ENCODE measurements around the gene RABGAP1L.
"Not testable (repeated sequence)": the region's sequence is repeated elsewhere in the genome, so short reads cannot be mapped to it uniquely, and the experiment has no call there.

RABGAP1L gene

DNA sequence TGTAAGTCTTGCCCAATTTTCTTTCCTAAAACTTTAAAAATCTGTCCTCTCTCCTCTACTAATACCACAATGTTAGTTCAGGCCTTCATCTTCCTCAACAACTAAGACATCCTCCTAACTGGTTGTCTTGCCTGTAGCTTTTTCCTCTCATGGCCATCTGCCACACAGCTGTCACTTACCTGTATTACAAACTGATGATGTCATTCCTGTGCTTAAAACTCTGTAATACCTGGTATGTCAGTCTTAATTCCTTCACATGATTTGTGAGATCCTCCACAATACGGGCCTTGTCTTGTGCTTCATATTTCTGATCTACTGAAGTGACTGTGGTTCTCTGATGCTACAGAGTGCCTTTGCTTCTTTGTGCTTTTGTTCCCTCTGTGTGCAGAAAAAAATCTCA lies 854.1 kb downstream of the RABGAP1L start:
- DNase-seq, result peak; percentile 17

DNA sequence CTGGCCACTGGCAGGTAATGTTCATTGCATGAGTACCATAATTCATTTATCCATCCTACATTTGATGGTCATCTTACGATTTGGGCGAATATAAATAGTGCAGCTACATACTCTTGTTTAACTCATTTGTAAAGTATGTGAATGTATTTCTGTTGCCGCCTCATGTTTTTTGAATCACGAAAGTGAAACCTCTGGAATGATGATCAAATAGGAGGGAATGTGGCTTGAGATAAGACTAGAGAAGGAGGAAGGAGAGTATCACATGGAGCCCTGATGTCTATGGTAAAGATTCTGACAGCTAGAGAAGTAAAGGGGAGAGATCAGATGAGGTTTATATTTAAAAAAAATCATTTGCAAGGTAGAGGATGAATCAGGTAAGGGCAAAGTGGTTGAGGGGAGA lies 855.9 kb downstream of the RABGAP1L start:
- DNase-seq, result no peak

DNA sequence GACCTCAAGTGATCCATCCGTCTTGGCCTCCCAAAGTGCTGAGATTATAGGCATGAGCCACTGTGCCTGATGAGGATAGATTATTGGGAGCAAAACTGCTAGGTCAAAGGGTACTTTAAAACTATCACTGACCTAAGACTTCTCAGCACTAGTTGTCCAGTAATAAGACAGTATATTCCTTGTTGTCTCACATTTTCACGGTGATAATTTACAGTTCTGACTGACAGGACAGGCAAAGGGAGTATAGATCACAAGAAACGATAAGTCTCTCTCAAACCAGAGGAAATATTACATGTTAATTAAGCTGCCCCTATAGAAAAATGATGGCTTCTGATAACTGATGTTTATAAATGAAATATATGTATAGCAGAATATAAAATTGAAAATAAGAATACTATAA lies 860.2 kb downstream of the RABGAP1L start:
- no peak for DNase-seq

DNA sequence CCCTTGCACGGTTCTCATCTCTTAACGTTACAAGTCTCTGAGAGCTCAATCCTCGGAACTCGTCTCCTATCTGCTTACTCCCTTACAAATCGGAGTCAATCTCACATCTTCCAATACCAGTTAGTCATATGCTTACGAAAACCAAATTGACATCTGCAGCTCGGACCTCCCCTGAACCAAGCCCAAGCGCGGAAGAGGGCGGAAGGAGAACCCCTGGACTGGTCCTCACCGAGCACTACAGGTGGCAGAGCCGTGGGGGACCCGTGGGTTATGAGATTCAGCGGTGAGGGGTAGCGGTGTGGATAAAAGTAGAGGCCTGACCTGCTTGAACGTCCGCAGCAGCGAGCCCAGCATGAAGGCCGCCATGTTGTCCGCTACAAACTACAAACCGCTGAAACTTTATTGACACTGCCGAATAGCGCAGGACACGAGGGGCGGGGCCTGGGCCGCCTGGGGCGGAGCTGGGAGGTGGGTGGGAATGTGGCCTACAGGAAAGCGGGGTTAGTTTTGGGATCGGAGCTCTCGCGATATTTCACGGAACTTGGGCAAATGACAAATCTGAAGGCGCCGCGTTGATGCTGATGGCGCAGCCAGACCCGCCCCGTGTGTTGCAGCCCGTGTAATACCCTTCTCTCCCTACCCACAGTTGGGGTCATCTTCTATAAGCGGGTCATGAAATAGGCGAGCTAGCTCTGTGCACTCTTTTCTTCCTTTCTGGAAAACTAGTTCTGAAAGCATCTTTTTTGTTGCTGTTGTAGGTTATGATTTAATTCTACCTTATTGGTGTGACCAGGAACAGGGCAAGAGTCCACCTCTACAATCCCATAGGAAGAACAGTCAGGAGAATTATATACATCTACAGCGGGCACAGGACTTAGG lies 864.0 kb downstream of the RABGAP1L start, which contains the start of gene MRPS14:
Gene MRPS14 (minus strand): TSS at position 383 of the 879 bp plus-strand sequence. CDS start 17 bp downstream, at position 366.
- DNase-seq, result peak; percentile 99

DNA sequence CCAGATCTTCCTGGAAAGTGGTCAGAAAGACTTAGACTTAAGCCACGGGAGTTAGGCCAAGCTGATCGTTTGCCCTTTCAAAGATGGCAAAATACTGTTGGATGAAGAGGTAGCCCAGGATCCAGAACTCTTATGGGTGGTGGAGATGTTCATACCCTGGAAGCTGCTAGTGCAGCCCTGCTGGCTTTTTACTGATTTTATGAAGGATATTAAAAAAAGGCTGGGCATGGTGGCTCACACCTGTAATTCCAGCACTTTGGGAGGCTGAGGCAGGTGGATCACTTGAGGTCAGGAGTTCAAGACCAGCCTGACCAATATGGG lies 864.6 kb downstream of the RABGAP1L start:
- not testable (repeated sequence) for DNase-seq

DNA sequence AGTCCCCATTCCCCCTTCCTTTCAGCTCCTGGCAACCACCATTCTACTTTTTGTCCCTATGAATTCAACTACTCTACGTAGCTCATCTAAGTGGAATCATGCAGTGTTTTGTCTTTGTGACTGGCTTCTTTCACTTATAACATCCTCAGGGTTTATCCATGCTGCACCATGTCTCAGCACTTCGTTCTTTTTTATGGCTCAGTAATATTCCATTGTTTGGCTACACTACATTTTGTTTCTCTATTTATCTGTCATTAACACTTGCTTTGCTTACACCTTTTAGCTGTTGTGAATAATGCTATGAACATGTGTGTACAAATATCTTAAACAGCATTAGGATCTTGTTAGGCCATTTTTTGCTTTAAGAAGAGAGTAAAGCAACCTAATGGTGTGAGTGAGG lies 865.5 kb downstream of the RABGAP1L start:
- no peak for DNase-seq

DNA sequence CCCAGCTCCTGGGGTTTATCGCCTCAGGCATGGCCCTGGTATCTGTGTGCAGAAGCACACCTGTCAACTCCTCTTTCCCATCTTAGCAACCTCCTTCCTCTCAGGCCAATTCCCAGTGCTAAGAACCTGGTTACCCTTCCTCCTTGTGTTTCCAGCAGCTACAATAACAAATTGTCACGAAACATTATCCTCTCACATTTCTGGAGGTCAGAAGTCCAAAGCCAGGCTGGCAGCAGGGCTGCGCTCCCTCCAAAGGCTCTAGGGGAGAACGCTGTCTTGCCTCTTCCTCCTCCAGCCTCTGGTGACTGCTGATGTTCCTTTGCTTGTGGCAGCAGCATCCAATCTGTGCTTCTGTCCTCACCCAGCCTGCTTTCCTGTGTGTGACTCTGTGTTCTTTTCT lies 874.6 kb downstream of the RABGAP1L start:
- DNase-seq, result peak; percentile 31

DNA sequence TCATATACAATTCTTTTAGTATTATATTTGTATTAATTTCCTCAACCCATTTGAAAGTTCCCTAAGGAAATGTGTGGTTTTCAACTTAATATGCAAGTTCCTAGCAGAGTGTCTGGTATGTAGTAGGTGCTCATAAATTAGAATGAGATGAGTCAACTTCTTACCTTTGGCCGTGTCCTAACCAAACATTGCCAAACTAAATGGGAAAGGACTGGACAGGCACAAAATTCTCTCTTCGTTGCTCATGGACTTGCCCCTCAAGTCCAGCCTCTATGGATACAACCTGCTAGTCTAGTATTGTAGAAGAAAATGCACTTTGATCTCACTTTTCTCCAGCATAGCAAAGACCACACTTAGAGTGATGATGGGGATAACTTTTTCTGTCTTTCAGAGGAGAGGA lies 875.5 kb downstream of the RABGAP1L start:
- DNase-seq, result no peak

DNA sequence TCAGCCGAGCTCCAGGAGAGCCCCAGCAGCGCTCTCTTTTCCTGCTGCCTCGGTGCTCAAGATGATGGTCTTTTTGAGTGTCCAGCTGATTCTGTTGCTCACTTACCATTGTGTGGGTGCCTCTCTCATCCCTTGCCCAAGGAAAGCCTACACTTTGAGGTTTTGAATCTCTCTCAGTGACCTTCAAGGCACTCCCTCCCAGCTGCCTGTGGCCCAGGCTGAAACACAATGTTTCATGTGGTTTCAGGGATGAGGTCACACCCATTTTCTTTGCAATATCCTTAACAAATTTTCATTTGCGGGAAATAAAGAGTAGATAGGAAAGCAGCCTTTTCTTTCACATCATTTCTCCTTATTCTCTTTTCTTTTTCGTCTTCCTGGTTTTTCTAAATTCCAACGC lies 876.5 kb downstream of the RABGAP1L start:
- no peak for DNase-seq

DNA sequence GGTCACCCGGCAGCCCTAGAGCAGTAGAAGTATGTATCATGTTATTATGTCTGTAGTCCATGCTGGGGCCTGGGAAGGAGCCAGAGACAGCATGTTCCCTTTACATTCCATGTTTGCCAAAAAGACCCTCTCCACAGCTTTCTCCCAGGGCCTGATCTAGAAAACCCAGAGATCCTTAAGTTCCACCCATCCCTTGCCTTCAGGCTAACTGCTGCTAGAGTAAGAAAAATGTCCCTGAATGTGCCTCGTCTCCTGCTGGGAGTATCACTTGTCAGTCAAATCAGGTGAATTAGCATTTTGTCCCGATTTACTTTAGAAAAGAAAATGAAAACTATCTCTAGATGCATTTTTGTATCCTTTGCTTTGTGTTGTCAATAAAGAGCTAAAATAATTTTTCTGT lies 877.2 kb downstream of the RABGAP1L start:
- DNase-seq, result no peak

DNA sequence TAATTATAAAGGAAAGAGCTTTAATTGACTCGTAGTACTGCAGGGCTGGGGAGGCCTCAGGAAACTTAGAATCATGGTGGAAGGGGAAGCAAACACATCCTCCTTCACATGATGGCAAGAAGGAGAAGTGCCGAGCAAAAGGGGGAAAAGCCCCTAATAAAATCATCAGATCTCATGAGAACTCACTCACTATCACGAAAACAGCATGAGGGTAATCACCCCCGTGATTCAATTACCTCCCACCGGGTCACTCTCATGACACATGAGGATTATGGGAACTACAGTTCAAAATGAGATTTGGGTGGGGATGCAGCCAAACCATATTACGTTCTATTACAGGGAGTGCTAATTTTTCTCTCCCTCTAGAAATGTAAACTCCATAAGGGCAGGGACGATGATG lies 878.1 kb downstream of the RABGAP1L start:
- no peak for DNase-seq

DNA sequence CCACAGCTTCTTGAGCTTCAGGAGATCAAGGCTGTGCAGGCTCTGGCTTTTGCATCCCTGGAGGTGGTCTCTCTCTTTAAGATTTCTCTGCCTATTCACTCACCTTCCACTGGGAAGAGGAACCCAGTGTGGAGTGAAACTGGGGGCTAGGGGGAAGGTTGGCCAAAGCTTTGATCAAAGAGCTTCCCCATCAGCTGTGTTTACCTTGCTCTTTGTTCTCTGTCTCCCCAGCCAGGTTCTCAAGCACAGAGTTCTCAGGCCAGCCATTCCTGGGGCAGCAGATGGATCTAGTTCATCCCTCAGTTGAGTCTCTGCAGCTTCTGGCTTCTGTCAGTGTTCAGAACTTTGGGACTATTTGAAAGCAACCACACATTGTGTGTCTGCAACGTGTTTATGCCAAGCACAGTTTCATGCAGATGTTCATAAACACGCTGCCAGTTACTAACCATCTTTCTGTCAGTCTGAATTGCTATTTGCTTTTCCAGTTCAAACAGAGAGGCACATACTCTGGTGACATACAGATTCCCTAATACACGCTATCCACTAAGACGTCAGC lies 881.1 kb downstream of the RABGAP1L start:
- peak; percentile 25 for DNase-seq

DNA sequence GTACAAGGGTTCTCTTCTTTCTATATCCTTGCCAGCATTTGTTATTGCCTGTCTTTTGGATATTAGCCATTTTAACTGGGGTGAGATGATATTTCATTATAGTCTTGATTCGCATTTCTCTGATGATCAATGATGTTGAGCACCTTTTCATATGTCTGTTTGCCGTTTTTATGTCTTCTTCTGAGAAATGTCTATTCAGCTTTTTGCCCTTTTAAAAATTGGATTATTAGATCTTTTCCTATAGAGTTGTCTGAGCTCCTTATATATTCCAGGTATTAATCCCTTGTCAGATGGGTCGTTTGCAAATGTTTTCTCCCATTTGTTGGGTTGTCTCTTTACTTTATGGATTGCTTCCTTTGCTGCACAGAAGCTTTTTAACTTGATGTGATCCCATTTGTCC lies 883.3 kb downstream of the RABGAP1L start:
- DNase-seq, result no peak

DNA sequence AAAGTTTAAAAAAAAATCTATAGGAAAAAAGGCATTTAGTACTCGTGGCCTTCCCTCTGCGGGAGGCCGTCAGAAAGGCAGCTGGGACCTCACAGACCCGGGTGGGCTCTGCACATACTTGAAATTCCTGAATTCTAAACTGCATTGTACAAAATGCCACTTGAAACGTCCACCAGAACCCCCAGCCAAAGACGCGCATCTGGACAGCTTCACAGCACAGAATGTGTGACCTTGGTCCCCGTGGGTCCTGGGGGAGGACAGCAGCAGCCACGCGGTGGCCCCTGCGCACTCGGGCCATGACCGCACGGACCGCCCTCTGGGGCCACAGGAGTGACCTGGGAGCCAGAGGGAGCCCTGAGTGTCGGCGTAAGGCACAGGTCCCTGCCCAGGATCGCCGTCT lies 884.5 kb downstream of the RABGAP1L start:
- no peak for DNase-seq

DNA sequence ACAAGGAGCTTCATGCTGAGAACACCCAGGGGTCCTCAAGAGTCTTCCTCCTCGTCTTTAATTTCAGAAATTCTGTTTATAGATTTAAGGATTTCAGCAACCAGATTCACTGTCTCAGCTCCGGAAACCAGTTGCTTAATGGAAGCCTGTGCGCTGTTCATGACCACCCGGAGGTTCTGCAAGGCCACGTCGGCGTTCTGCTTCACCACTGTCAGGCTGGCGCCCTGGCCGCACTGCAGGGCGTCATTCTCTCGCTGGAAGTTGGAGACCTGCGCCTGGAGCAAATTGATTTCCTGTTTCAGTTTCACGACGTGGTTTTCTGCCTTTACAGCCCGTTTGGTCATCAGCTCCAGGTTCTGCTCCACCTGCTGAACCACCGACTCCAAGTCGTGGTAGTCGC lies 885.3 kb downstream of the RABGAP1L start:
- not testable (repeated sequence) for DNase-seq

All from NCI-H69 (cell line).